ENCODE data around the gene VMO1.

- TF ChIP-seq POLR2AphosphoS5 (IDR thresholded peaks at IDR 0.05; ENCODE audit: low read depth, low read length) (no peak), TAF1 (IDR thresholded peaks at IDR 0.05; ENCODE audit: borderline replicate concordance, insufficient read depth, low read length) (no peak), SIN3A (IDR thresholded peaks at IDR 0.05; ENCODE audit: borderline replicate concordance, insufficient read depth, low read length) (no peak)
- TF ChIP-seq, protein P1, sequence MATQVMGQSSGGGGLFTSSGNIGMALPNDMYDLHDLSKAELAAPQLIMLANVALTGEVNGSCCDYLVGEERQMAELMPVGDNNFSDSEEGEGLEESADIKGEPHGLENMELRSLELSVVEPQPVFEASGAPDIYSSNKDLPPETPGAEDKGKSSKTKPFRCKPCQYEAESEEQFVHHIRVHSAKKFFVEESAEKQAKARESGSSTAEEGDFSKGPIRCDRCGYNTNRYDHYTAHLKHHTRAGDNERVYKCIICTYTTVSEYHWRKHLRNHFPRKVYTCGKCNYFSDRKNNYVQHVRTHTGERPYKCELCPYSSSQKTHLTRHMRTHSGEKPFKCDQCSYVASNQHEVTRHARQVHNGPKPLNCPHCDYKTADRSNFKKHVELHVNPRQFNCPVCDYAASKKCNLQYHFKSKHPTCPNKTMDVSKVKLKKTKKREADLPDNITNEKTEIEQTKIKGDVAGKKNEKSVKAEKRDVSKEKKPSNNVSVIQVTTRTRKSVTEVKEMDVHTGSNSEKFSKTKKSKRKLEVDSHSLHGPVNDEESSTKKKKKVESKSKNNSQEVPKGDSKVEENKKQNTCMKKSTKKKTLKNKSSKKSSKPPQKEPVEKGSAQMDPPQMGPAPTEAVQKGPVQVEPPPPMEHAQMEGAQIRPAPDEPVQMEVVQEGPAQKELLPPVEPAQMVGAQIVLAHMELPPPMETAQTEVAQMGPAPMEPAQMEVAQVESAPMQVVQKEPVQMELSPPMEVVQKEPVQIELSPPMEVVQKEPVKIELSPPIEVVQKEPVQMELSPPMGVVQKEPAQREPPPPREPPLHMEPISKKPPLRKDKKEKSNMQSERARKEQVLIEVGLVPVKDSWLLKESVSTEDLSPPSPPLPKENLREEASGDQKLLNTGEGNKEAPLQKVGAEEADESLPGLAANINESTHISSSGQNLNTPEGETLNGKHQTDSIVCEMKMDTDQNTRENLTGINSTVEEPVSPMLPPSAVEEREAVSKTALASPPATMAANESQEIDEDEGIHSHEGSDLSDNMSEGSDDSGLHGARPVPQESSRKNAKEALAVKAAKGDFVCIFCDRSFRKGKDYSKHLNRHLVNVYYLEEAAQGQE (IDR thresholded peaks at IDR 0.05; ENCODE audit: insufficient read depth in 1 of 2, low read depth in 2 of 2, low read length in 2 of 2), result no peak
These were observed 35.6 kb downstream of the VMO1 start for GRCh38 chr17:4750606-4751005.
